ENCODE measurements around the gene THYN1. TPM values are rescaled to one million over a fixed set of nuclear protein-coding genes. Genes with fewer than 3 reads are reported as not detected.

The THYN1 gene
- total RNA-seq, 2 donors from 2014 or later, result 36.5 to 38.2 TPM

GRCh38 chr11:134266440-134266839 lies 13.3 kb upstream of the THYN1 start:
- no peak for DNase-seq
- no peak overlapping the region for H3K27ac ChIP-seq
- H3K9me3 ChIP-seq, result no peaks in the 10 kb centered on the region
- no peak overlapping the region for H3K4me3 ChIP-seq
- TF ChIP-seq CTCF (IDR thresholded peaks at IDR 0.05), result no peak
- H3K9ac ChIP-seq (ENCODE audit: low read depth in 2 of 2, low read length in 2 of 2), result no peak overlapping the region
- no peaks in the 10 kb centered on the region for H3K27me3 ChIP-seq
- intact Hi-C loops (cut with DNase I), result no loop called here
- H3K4me1 ChIP-seq, result no peaks in the 10 kb centered on the region
- H3K36me3 ChIP-seq, result no peaks in the 10 kb centered on the region

GRCh38 chr11:134264966-134265764 lies 12.0 kb upstream of the THYN1 start:
- Histone ChIP-seq H3K4me1 (no peaks in the 10 kb centered on the region), H3K4me3 (no peak overlapping the region), H3K36me3 (peaks cover 6% of the 10 kb centered on the region), H3K27ac (no peak overlapping the region), H3K9ac (ENCODE audit: low read depth in 2 of 2, low read length in 2 of 2) (no peak overlapping the region), H3K9me3 (no peaks in the 10 kb centered on the region), H3K27me3 (no peaks in the 10 kb centered on the region)
- TF ChIP-seq CTCF (IDR thresholded peaks at IDR 0.05), result no peak
- DNase-seq, result no peak
- intact Hi-C loops (cut with DNase I), result no loop called here

GRCh38 chr11:134261626-134262488 lies 8.7 kb upstream of the THYN1 start:
- Histone ChIP-seq H3K27ac (no peak overlapping the region), H3K9me3 (no peaks in the 10 kb centered on the region), H3K36me3 (peaks cover 6% of the 10 kb centered on the region), H3K4me1 (no peaks in the 10 kb centered on the region), H3K9ac (ENCODE audit: low read depth in 2 of 2, low read length in 2 of 2) (no peak overlapping the region), H3K27me3 (no peaks in the 10 kb centered on the region), H3K4me3 (no peak overlapping the region)
- no peak for DNase-seq
- TF ChIP-seq CTCF (IDR thresholded peaks at IDR 0.05), result peak; percentile 48
- intact Hi-C loops (cut with DNase I), result no loop called here

GRCh38 chr11:134260983-134261382 lies 7.8 kb upstream of the THYN1 start:
- H3K36me3 ChIP-seq, result peaks cover 6% of the 10 kb centered on the region
- intact Hi-C loops (cut with DNase I), result no loop called here
- DNase-seq, result no peak

More at GRCh38 chr11:134260983-134261382, 7.8 kb upstream of the THYN1 start:
- H3K9me3 ChIP-seq, result no peaks in the 10 kb centered on the region
- no peaks in the 10 kb centered on the region for H3K27me3 ChIP-seq
- no peak overlapping the region for H3K9ac ChIP-seq (ENCODE audit: low read depth in 2 of 2, low read length in 2 of 2)
- H3K4me3 ChIP-seq, result no peak overlapping the region
- H3K4me1 ChIP-seq, result no peaks in the 10 kb centered on the region
- no peak for TF ChIP-seq CTCF (IDR thresholded peaks at IDR 0.05)
- no peak overlapping the region for H3K27ac ChIP-seq

All from colonic mucosa (tissue), 4 donors.